Mesenchymal stem cell (in vitro differentiated cells and primary cell): ENCODE data around the gene CHPF2.

Experiments used
- DNase-seq: peaks from one replicate; pipeline ENCODE4 v3.0.0-alpha.2; 2013
- H2AFZ ChIP-seq: one replicate; pipeline ENCODE4 v1.6.1; 2013; ENCODE audit warnings: low read depth, mild to moderate bottlenecking, control low read depth, inconsistent platforms, low read length, moderate library complexity
- H2AK5ac ChIP-seq: 2 replicates; pipeline ENCODE4 v1.6.1; 2013; ENCODE audit warnings: low read length, moderate library complexity, mild to moderate bottlenecking, inconsistent platforms; ENCODE audit not compliant: severe bottlenecking
- H2BK120ac ChIP-seq: one replicate; pipeline ENCODE4 v1.6.1; 2013; ENCODE audit warnings: low read depth, mild to moderate bottlenecking, inconsistent platforms, low read length, moderate library complexity
- H2BK12ac ChIP-seq, 2 experiments: one replicate each; pipeline ENCODE4 v1.6.1; 2013; ENCODE audit warnings: inconsistent platforms in 2 of 2, low read length in 2 of 2, mild to moderate bottlenecking in 2 of 2, moderate library complexity in 2 of 2, control low read depth in 1 of 2
- H2BK15ac ChIP-seq: one replicate; pipeline ENCODE4 v1.6.1; 2013; ENCODE audit warnings: mild to moderate bottlenecking, low read depth, inconsistent platforms; ENCODE audit not compliant: poor library complexity, severe bottlenecking
- H2BK5ac ChIP-seq: 2 replicates; pipeline ENCODE4 v1.6.1; 2013; ENCODE audit warnings: low read depth, mild to moderate bottlenecking, low read length, control low read depth, inconsistent platforms; ENCODE audit not compliant: poor library complexity, severe bottlenecking
- H3K14ac ChIP-seq, 2 experiments: one replicate each; pipeline ENCODE4 v1.6.1; 2013; ENCODE audit warnings: inconsistent platforms in 2 of 2, low read length in 2 of 2, control low read depth in 1 of 2, mild to moderate bottlenecking in 1 of 2, moderate library complexity in 1 of 2
- H3K18ac ChIP-seq, 2 experiments: one replicate each; pipeline ENCODE4 v1.6.1; 2013; ENCODE audit warnings: inconsistent platforms in 2 of 2, low read length in 2 of 2, control low read depth in 1 of 2, low read depth in 1 of 2, mild to moderate bottlenecking in 1 of 2
- H3K23ac ChIP-seq, 2 experiments: one replicate each; pipeline ENCODE4 v1.6.1; 2013; ENCODE audit warnings: inconsistent platforms in 2 of 2, low read length in 2 of 2, mild to moderate bottlenecking in 2 of 2, moderate library complexity in 2 of 2, control low read depth in 1 of 2
- H3K27ac ChIP-seq: 2 replicates; pipeline ENCODE4 v1.5.1; 2013; ENCODE audit warnings: mild to moderate bottlenecking, moderate library complexity, low read length, control low read depth, inconsistent platforms; ENCODE audit not compliant: poor library complexity, severe bottlenecking
- H3K27me3 ChIP-seq, 2 experiments: 2 replicates each; pipeline versions ENCODE4 v1.6.1 to v1.7.0; 2013; ENCODE audit warnings: low read length in 2 of 2, mild to moderate bottlenecking in 2 of 2, moderate library complexity in 2 of 2, control low read depth in 1 of 2, inconsistent platforms in 1 of 2; ENCODE audit not compliant: control insufficient read depth in 1 of 2, insufficient read depth in 1 of 2
- H3K36me3 ChIP-seq, 2 experiments: 2 replicates each; pipeline versions ENCODE4 v1.6.1 to v1.7.0; 2013; ENCODE audit warnings: low read length in 2 of 2, control low read depth in 1 of 2, inconsistent platforms in 1 of 2, low read depth in 1 of 2, mild to moderate bottlenecking in 1 of 2; ENCODE audit not compliant: insufficient read depth in 2 of 2, control insufficient read depth in 1 of 2
- H3K4ac ChIP-seq, 2 experiments: one replicate each; pipeline ENCODE4 v1.6.1; 2013; ENCODE audit warnings: inconsistent platforms in 2 of 2, low read length in 2 of 2, mild to moderate bottlenecking in 2 of 2, moderate library complexity in 2 of 2, control low read depth in 1 of 2, low read depth in 1 of 2
- H3K4me1 ChIP-seq: 2 replicates; pipeline ENCODE4 v1.6.1; 2013; ENCODE audit warnings: low read depth, low read length, control low read depth; ENCODE audit not compliant: control insufficient read depth, insufficient read depth
- H3K4me2 ChIP-seq: 2 replicates; pipeline ENCODE4 v1.6.1; 2013; ENCODE audit warnings: low read length, mild to moderate bottlenecking, inconsistent platforms; ENCODE audit not compliant: poor library complexity, severe bottlenecking
- H3K4me3 ChIP-seq, 2 experiments: 2 replicates each; pipeline versions ENCODE4 v1.5.1 to v1.7.0; 2013; ENCODE audit warnings: low read length in 2 of 2, mild to moderate bottlenecking in 2 of 2, control low read depth in 1 of 2, low read depth in 1 of 2; ENCODE audit not compliant: insufficient read depth in 1 of 2
- H3K79me1 ChIP-seq: replicated peaks from 2 replicates; pipeline ENCODE4 v1.6.1; 2013; ENCODE audit warnings: mild to moderate bottlenecking, control low read depth, low read length, inconsistent platforms; ENCODE audit not compliant: poor library complexity, severe bottlenecking
- H3K9ac ChIP-seq: 2 replicates; pipeline ENCODE4 v1.7.0; 2013; ENCODE audit warnings: mild to moderate bottlenecking, low read length, moderate library complexity
- H3K9me3 ChIP-seq: 2 replicates; pipeline ENCODE4 v1.7.0; 2013; ENCODE audit warnings: mild to moderate bottlenecking, low read length; ENCODE audit not compliant: control insufficient read depth
- H4K8ac ChIP-seq: one replicate; pipeline ENCODE4 v1.6.1; 2013; ENCODE audit warnings: inconsistent platforms, mild to moderate bottlenecking, low read length, moderate library complexity
- H4K91ac ChIP-seq: one replicate; pipeline ENCODE4 v1.6.1; 2013; ENCODE audit warnings: mild to moderate bottlenecking, low read length, inconsistent platforms
- WGBS: methylation state at CpG from one replicate; pipeline ENCODE4 v1.1.7; 2013; ENCODE audit warnings: mixed read lengths; 5-methylcytosine and 5-hydroxymethylcytosine counted together

CHPF2 gene

GRCh38 chr7:151192002-151192539 lies 40.2 kb upstream of the CHPF2 start:
- Histone ChIP-seq H2BK12ac (no peak overlapping the region), H3K23ac (peak overlapping the region in 1 of 2 experiments; percentile 14), H2AK5ac (no peak overlapping the region), H3K27ac (no peak overlapping the region), H3K4ac (no peak overlapping the region), H2BK120ac (no peak overlapping the region), H3K4me2 (no peak overlapping the region), H3K9ac (no peak overlapping the region), H3K4me3 (no peak overlapping the region), H2BK15ac (no peak overlapping the region), H2BK5ac (no peak overlapping the region), H3K79me1 (no peaks in the 10 kb centered on the region), H4K91ac (no peak overlapping the region), H3K27me3 (peaks cover 78 to 96% of the 10 kb centered on the region in 2 experiments), H2AFZ (no peak overlapping the region), H3K18ac (no peak overlapping the region), H3K14ac (no peak overlapping the region), H3K4me1 (no peaks in the 10 kb centered on the region), H3K9me3 (peaks cover 6% of the 10 kb centered on the region), H3K36me3 (no peaks in the 10 kb centered on the region), H4K8ac (no peak overlapping the region)
- WGBS: 93% methylated on average over 21 of the region's 23 CpGs
- DNase-seq: no peak

GRCh38 chr7:151193203-151193978 lies 38.9 kb upstream of the CHPF2 start:
- Histone ChIP-seq H2BK120ac (no peak overlapping the region), H3K27ac (no peak overlapping the region), H2AFZ (no peak overlapping the region), H4K91ac (no peak overlapping the region), H3K27me3 (peaks cover 76 to 95% of the 10 kb centered on the region in 2 experiments), H3K79me1 (no peaks in the 10 kb centered on the region), H3K14ac (no peak overlapping the region), H4K8ac (no peak overlapping the region), H2AK5ac (no peak overlapping the region), H2BK5ac (no peak overlapping the region), H3K9me3 (peaks cover 6% of the 10 kb centered on the region), H2BK15ac (no peak overlapping the region), H3K4me3 (no peak overlapping the region), H3K23ac (no peak overlapping the region), H3K36me3 (no peaks in the 10 kb centered on the region), H3K4me2 (no peak overlapping the region), H3K4me1 (no peaks in the 10 kb centered on the region), H2BK12ac (no peak overlapping the region), H3K4ac (no peak overlapping the region), H3K18ac (no peak overlapping the region), H3K9ac (no peak overlapping the region)
- 90% methylated on average over 13 of the region's 14 CpGs for WGBS
- DNase-seq: no peak

- Histone ChIP-seq H2AK5ac (no peak overlapping the region), H2BK15ac (no peak overlapping the region), H2BK120ac (no peak overlapping the region), H3K4me3 (no peak overlapping the region), H3K4me1 (no peaks in the 10 kb centered on the region), H3K79me1 (no peaks in the 10 kb centered on the region), H3K23ac (no peak overlapping the region), H2BK12ac (no peak overlapping the region), H3K18ac (no peak overlapping the region), H4K8ac (no peak overlapping the region), H3K9me3 (peaks cover 1% of the 10 kb centered on the region), H3K4me2 (no peak overlapping the region), H3K27me3 (peaks cover 75 to 94% of the 10 kb centered on the region in 2 experiments), H3K14ac (no peak overlapping the region), H3K27ac (no peak overlapping the region), H4K91ac (no peak overlapping the region), H3K4ac (no peak overlapping the region), H3K36me3 (no peaks in the 10 kb centered on the region), H2AFZ (no peak overlapping the region), H2BK5ac (no peak overlapping the region), H3K9ac (no peak overlapping the region)
- no peak for DNase-seq
- 87% methylated on average over 6 of the region's 7 CpGs for WGBS
Measured at GRCh38 chr7:151194188-151194587, 38.1 kb upstream of the CHPF2 start.

GRCh38 chr7:151195616-151196450 lies 36.5 kb upstream of the CHPF2 start:
- no peak overlapping the region for H3K18ac ChIP-seq
- H3K14ac ChIP-seq: no peak overlapping the region
- H3K79me1 ChIP-seq: no peaks in the 10 kb centered on the region
- no peaks in the 10 kb centered on the region for H3K4me1 ChIP-seq
- H3K27ac ChIP-seq: no peak overlapping the region
- H3K9me3 ChIP-seq: no peaks in the 10 kb centered on the region
- no peak overlapping the region for H3K9ac ChIP-seq
- H3K36me3 ChIP-seq: no peaks in the 10 kb centered on the region
- H3K4me2 ChIP-seq: no peak overlapping the region
- peaks cover 77 to 89% of the 10 kb centered on the region in 2 experiments for H3K27me3 ChIP-seq
- no peak overlapping the region for H3K4me3 ChIP-seq
- H4K91ac ChIP-seq: no peak overlapping the region
- H4K8ac ChIP-seq: no peak overlapping the region
- H3K4ac ChIP-seq: no peak overlapping the region
- no peak overlapping the region for H2AFZ ChIP-seq
- H2AK5ac ChIP-seq: no peak overlapping the region
- WGBS: 68% methylated on average over 16 of the region's 19 CpGs
- H3K23ac ChIP-seq: no peak overlapping the region
- no peak overlapping the region for H2BK12ac ChIP-seq
- no peak for DNase-seq
- no peak overlapping the region for H2BK5ac ChIP-seq
- no peak overlapping the region for H2BK15ac ChIP-seq
- H2BK120ac ChIP-seq: no peak overlapping the region
